Measurements from ENCODE around the gene MAP3K2. TPM values are rescaled to one million over a fixed set of nuclear protein-coding genes. Genes with fewer than 3 reads are reported as not detected.

Gene MAP3K2
- total RNA-seq, 4 donors from 2014 or later = 33.8 to 46.4 (median 39.4) TPM

- H3K27me3 ChIP-seq = no peaks in the 10 kb centered on the region
- TF ChIP-seq CTCF (IDR thresholded peaks at IDR 0.05 in 4 of 5, conservative IDR thresholded peaks at IDR 0.05 in 1 of 5) (no peak), POLR2A (IDR thresholded peaks at IDR 0.05) (no peak)
- no peak overlapping the region for H3K4me3 ChIP-seq
- intact Hi-C loops (cut with DNase I; ENCODE audit: low total_unique reads) (no loop called here), in situ Hi-C loops (cut with MboI; ENCODE audit: low sequenced_read_pairs in 4 of 4) (no loop called here)
- peaks cover 0 to 31% of the 10 kb centered on the region in 2 donors for H3K36me3 ChIP-seq
- no peak for ATAC-seq
- no peak for DNase-seq
- H3K9me3 ChIP-seq = no peaks in the 10 kb centered on the region
- H3K4me1 ChIP-seq = no peaks in the 10 kb centered on the region
- H3K27ac ChIP-seq = no peak overlapping the region
These were observed 132.6 kb downstream of the MAP3K2 start for GRCh38 chr2:127255146-127255545.

- Histone ChIP-seq H3K27ac (no peak overlapping the region), H3K36me3 (peaks cover 0 to 24% of the 10 kb centered on the region in 2 donors), H3K27me3 (no peaks in the 10 kb centered on the region), H3K4me3 (no peak overlapping the region), H3K9me3 (no peaks in the 10 kb centered on the region), H3K4me1 (no peaks in the 10 kb centered on the region)
- TF ChIP-seq POLR2A (IDR thresholded peaks at IDR 0.05) = no peak
- TF ChIP-seq CTCF (IDR thresholded peaks at IDR 0.05 in 4 of 5, conservative IDR thresholded peaks at IDR 0.05 in 1 of 5) = no peak
- ATAC-seq (no peak), DNase-seq (no peak)
- intact Hi-C loops (cut with DNase I; ENCODE audit: low total_unique reads) (no loop called here), in situ Hi-C loops (cut with MboI; ENCODE audit: low sequenced_read_pairs in 4 of 4) (no loop called here)
These were observed 133.3 kb downstream of the MAP3K2 start for GRCh38 chr2:127254386-127254981.

Small RNA genes within 50 kb of the gene (microRNA-seq; reads per million reads assigned to microRNA genes)
- 0 reads per million in 2 donors for gene MIR4783 (ENCODE audit: borderline replicate concordance in 2 of 2)

Other genes starting within 250 kb of the MAP3K2 start
- gene CYP27C1, start 167.7 kb downstream of the MAP3K2 start, total RNA-seq = not detected
- gene ERCC3, start 93.8 kb downstream of the MAP3K2 start, total RNA-seq = 10 to 100 TPM; 24.9 to 28.2 (median 26.7) TPM
- under 1 TPM in 2 of 4 donors, not detected in 2; 0.29 to 0.58 TPM for gene PROC, start 30.5 kb upstream of the MAP3K2 start, total RNA-seq
- 10 to 100 TPM; 50.5 to 77.0 (median 65.3) TPM for gene IWS1, start 138.5 kb upstream of the MAP3K2 start, total RNA-seq
- gene MYO7B, start 147.7 kb upstream of the MAP3K2 start, total RNA-seq = under 1 TPM in 3 of 4 donors, not detected in 1; 0.07 to 0.83 (median 0.51) TPM

Data from gastrocnemius medialis (tissue), 4 donors.